Left forelimb (tissue), 1 donor: Measurements from ENCODE around the gene DOCK3.
"Not testable (repeated sequence)": the region's sequence is repeated elsewhere in the genome, so short reads cannot be mapped to it uniquely, and the experiment has no call there.

ENCODE experiments used
- DNase-seq: peaks from one replicate; pipeline ENCODE4 v3.0.0-alpha.2; 2018; ENCODE audit warnings: low spot score

DOCK3 gene

DNA sequence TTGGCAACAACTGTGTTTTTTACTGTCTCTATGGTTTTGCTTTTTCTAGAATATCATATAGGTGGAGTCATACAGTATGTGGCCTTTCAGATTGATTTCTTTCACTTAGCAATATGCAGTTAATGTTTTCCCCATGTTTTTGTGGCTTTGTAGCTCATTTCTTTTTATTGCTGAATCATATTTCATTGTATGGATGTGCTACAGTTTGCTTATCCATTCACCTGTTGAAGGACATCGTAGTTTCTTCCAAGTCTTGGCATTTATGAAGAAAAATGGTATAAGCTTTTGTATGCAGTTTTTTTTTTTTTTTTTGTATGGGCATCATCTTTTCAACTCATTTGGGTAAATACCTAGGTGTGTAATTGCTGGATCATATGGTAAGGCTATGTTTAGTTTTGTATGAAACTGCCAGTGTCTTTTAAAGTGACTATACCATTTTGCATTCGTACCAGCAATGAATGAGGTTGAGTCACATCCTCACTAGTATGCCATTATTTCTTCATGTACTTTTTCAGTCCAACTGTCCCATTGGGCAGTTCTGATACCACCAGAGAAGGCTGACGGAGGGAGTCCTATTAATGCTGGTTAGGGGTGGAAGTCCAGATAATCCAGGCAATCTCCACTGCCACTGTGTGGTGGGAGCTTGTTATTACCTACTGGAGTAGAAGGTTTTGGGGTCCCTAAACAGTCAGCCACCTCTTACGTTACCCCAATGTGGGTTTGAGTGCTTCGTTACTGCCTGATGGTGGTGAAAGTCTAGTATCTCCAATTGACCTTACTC, 210.5 kb downstream of the DOCK3 start:
- DNase-seq: no peak

DNA sequence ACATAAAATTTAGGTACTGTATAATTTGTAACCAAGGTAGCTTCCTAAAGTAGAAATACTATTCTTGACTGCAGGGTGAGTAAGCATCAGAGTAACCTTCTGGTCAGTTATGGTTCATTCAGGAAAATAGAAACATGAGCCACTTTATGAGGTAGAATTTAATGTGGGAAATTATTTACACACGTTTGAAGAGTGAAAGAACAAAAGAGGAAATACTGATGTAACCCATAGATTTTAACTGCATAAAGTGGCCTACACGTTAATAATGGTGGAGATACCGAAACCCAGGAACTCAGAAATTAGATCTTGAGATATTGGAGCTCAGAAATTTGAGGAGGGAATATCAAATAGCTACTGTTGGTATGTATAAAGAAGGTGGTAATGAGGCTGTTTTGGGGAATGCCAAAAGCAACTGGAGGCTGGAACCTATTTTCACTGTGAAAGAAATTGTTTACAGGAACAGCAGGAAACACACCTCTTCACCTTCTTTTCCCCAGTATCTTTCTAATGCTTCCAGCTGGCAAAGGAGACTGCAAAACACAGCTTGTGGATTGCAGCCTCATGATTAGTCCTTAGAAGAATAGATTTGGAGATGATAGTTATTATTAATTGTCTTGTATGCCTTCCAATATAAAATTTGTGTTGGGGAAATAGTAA, 216.1 kb downstream of the DOCK3 start:
- DNase-seq: no peak

DNA sequence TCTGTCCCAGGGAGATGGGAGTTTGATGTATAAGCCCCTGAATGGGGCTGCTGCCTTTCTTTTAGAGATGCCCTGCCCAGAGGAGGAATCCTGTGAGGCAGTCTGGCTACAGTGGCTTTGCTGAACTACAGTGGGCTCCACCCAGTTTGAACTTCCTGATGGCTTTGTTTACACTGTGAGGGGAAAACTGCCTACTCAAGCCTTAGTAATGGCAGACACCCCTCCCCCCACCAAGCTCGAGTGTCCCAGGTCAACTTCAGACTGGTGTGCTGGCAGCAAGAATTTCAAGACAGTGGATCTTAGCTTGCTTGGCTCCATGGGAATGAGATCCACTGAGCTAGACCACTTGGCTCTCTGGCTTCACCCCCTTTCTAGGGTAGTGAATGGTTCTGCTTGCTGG, 226.4 kb downstream of the DOCK3 start:
- not testable (repeated sequence) for DNase-seq

- DNase-seq: no peak
These were observed 238.0 kb downstream of the DOCK3 start for GRCh38 chr3:50912746-50913145.

DNA sequence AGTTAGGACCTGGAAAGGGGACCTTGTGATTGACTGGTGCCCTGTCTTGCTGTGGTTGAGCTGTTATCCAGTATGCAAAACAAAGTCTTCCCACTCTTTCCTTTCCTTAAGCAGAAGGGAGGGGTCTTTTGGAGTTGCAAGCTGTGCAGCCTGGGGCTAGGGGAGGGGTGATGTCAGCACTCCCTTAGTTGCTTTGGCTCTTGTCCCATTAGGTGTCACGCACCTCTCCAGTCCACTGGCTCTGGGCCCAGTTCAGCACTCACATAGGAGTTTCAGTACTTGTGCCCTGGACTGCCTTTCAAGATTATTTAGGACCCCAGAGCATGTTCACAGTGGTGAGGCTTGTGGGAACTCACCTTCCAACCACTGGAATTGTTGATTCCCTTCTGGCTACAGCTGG, 238.5 kb downstream of the DOCK3 start:
- no peak for DNase-seq

DNA sequence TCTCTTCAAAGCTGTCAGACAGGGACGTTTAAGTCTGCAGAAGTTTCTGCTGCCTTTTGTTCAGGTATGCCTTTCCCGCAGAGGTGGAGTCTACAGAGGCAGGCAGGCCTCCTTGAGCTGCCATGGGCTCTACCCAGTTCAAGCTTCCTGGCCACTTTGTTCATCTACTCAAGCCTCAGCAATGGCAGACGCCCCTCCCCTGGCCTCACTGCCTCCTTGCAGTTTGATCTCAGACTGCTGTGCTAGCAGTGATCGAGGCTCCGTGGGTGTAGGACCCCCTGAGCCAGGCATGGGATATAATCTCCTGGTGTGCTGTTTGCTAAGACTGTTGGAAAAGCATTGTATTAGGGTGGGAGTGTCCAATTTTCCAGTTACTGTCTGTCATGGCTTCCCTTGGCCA, 247.3 kb downstream of the DOCK3 start:
- DNase-seq: not testable (repeated sequence)

DNA sequence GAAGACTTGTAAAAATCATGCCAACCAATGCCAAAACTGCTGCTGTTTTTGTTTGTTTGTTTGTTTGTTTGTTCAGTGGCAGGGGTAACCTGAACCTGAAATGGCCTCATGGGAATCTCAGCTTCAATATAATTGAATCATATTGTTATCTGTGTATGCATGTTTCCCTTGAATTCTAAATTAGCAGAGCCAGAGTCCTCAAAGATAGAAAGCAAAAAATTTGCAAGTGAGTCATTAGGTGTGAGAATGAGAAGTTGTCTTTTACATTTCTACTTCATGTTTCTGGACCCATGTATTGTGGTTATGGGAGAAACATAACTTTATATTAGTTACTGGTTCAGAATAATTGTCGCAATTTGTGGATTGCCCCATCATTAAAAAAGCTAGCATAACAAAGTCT, 249.2 kb downstream of the DOCK3 start:
- DNase-seq: no peak

DNA sequence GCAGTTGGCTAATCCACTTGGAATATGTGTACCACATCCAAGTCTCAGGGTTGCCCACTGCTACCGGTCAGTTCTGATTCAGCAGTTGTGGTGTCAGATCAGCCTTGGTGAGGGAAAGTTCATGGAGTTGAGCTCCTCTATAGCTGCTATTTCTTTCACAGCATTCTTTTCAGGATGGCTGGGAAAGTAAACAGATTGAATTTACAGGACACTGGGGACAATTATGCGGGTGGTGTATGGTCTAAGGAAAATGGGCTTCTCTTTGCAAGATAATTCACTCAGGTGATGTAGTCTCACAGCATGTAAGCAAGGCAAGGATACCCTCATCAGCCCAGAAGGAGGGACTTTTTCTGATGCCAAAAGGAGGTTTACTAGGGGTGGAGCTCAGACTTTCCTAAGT, 249.9 kb downstream of the DOCK3 start:
- no peak for DNase-seq

DNA sequence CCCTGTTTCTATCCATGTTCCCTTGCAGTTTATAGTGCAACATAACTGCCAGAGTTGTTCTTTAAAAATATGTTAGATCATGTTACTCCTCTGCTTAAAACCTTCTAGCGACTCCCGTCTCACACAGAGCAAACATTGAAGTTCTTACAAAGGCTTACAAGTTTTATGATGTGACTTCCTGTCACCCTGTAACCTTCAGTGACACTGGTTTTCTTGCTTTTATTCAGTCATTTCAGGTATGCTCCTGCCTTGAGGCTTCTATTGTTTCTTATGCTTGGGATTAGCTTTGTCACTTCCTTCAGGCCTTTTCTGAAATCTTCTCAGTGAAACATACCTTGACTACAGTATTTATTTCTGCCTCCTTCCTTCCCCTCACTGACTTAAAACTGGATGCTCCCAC, 252.1 kb downstream of the DOCK3 start:
- DNase-seq: no peak

- no peak for DNase-seq
These were observed 255.9 kb downstream of the DOCK3 start for GRCh38 chr3:50930371-50931208.

DNA sequence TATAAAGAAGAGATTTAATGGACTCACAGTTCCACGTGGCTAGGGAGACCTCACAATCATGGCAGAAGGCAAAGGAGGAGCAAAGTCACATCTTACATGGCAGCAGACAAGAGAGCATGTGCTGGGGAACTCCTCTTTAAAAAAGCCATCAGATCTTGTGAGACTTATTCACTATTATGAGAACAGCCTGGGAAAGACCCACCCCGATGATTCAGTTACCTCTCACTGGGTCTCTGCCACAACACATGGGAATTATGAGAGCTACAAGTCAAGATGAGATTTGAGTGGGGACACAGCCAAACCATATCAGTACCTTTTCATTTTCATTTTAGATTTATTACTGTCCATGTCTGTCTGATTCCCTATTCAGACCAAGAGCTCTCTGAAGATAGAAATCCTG, 258.2 kb downstream of the DOCK3 start:
- not testable (repeated sequence) for DNase-seq

DNA sequence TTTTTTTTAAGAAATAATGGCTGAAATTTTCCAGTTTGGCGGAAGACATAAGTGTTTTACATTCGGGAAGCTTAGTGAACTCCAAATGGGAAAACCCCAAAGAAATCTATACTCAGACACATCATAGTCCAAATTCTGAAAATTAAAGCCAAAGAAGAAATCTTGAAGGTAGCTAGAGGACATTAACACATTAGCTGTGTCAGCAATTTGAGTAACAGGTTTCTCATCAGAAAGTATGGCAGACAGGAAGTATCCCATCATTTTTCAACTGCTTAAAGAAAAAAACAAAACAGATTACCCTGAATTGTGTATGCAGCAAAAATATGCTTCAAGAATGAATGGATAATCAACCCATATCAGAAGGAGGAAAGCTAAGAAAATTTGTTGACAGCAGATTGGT, 261.7 kb downstream of the DOCK3 start:
- no peak for DNase-seq

DNA sequence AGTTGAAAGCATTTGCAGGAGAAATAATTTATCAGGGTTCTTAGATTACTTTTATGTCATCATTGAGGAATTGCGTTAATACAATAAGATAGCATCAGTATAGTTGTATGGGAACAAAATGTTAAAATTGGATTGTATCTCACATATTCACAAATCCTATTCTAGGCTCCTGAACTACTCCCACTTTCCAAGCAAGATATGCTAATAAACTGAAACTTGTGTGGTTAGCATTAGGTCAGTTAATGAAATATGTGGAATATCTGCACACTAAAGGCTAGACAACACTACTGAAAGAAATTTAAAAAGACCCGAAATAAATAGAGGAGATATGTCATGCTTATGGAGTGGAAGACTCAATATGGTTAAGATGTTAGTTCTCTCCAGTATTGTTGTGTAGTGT, 272.7 kb downstream of the DOCK3 start:
- no peak for DNase-seq

GRCh38 chr3:50950591-50950990, 275.9 kb downstream of the DOCK3 start:
- DNase-seq: no peak

DNA sequence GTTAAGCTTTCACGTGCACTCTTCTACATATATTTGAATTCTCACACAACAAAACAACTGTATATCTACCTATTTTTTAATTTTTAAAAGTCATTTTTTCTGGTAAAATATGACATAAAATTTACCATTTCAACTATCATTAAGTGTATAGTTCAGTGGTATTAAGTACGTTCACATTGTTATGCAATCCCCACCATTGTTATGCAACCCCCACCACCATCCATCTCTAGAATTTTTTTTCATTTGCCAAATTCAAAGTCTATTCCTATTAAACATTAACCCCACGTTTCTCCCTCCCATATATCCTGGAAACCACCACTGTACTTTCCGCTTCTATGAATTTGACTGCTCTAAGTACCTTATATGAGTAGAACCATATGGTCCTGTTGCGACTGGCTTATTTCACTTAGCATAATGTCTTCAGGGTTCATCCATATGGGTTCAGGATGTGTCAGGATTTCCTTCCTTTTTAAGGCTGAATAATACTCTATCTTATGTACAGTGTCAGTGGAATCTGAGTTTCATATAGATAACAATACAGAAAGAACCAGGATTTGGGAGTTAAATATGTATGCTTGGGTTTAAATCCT, 279.2 kb downstream of the DOCK3 start:
- DNase-seq: no peak

GRCh38 chr3:50961386-50961785, 286.7 kb downstream of the DOCK3 start:
- DNase-seq: no peak

DNA sequence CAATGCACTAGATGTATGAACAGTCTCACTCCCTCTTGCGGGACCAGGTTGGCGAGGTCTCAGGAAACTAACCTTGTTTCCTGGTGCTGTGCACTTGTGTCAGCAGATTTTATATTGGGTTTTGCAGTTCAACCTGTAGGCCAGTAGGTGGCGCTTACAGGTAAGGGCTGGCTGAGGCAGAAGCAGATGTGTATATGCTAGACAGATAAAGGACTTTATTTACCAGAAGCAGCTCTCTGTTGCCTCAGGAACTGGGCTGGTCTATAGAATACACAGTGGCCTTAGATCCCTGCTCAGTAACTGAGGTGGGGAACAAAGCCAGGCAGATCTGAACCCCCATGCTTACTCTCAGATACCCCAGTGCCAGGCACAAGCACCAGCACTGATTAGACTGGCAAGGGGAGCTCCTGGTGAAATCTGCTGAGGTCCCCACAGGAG, 296.8 kb downstream of the DOCK3 start:
- no peak for DNase-seq

DNA sequence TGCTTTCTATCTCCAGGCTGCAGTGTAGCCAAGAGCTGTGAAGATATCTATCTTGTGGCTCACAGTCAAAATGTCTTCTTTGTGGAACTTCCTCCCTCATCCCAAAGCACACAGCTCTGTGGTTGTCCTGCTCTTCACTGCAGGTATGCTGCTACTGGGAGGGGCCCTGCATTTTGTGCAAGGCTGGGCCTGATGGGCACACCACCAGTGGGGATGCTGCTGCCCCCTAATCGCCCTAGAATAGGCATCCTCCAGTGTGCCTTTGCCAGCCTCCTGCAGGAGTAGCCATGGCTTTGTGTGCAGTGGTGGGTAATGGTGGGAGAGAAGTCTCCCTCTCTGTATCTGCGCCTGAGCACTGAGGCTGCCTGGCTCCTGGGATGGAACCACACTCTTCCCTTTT, 297.3 kb downstream of the DOCK3 start:
- no peak for DNase-seq

DNA sequence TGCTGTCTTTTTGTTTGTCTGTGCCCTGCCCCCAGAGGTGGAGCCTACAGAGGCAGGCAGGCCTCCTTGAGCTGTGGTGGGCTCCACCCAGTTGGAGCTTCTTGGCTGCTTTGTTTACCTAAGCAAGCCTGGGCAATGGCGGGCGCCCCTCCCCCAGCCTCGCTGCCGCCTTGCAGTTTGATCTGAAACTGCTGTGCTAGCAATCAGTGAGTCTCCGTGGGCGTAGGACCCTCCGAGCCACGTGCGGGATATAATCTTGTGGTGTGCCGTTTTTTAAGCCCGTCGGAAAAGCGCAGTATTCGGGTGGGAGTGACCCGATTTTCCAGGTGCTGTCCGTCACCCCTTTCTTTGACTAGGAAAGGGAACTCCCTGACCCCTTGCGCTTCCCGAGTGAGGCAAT, 303.9 kb downstream of the DOCK3 start:
- DNase-seq: not testable (repeated sequence)

GRCh38 chr3:50978991-50979667, 304.4 kb downstream of the DOCK3 start:
- no peak for DNase-seq

- DNase-seq: no peak
These were observed 308.0 kb downstream of the DOCK3 start for GRCh38 chr3:50982540-50983325.
